GM18858 (cell line): ENCODE measurements around the gene SPRR2G.
"Not testable (repeated sequence)": the region's sequence is repeated elsewhere in the genome, so short reads cannot be mapped to it uniquely, and the experiment has no call there.

Source experiments
- ATAC-seq: cut with Tn5 transposase; IDR thresholded peaks from one replicate; pipeline ENCODE4 v1.9.1; 2021; ENCODE audit not compliant: unreplicated experiment

The SPRR2G gene

GRCh38 chr1:153150846-153151245 is at the start of gene SPRR2G:
TSS of gene SPRR2G (minus strand) at chr1:153150890. CDS start at chr1:153150110, 780 bp downstream.
- ATAC-seq: no peak

GRCh38 chr1:153195216-153195615 is 44.5 kb upstream of the SPRR2G start:
- ATAC-seq: no peak

- ATAC-seq: no peak
Observed at GRCh38 chr1:153194331-153195050, 43.8 kb upstream of the SPRR2G start.

- ATAC-seq: no peak
Observed at GRCh38 chr1:153192697-153193096, 42.0 kb upstream of the SPRR2G start.

GRCh38 chr1:153190373-153190772 is 39.7 kb upstream of the SPRR2G start:
- ATAC-seq: no peak

- not testable (repeated sequence) for ATAC-seq
Observed at GRCh38 chr1:153188301-153188700, 37.6 kb upstream of the SPRR2G start.

- no peak for ATAC-seq
Observed at GRCh38 chr1:153180556-153180955, 29.9 kb upstream of the SPRR2G start.

- ATAC-seq: no peak
Observed at GRCh38 chr1:153178922-153179321, 28.2 kb upstream of the SPRR2G start.

GRCh38 chr1:153174624-153175023 is 23.9 kb upstream of the SPRR2G start:
- no peak for ATAC-seq

- no peak for ATAC-seq
Observed at GRCh38 chr1:153168686-153169085, 18.0 kb upstream of the SPRR2G start.

- ATAC-seq: no peak
Observed at GRCh38 chr1:153155541-153155940, 4.9 kb upstream of the SPRR2G start.

- ATAC-seq: no peak
Observed at GRCh38 chr1:153152481-153152880, 1.8 kb upstream of the SPRR2G start.

- no peak for ATAC-seq
Observed at GRCh38 chr1:153141377-153141776, 9.3 kb downstream of the SPRR2G start.

GRCh38 chr1:153140484-153140883 is 10.2 kb downstream of the SPRR2G start:
- no peak for ATAC-seq

GRCh38 chr1:153133743-153134142 is 16.9 kb downstream of the SPRR2G start:
- no peak for ATAC-seq

- no peak for ATAC-seq
Observed at GRCh38 chr1:153133267-153133666, 17.4 kb downstream of the SPRR2G start.

- not testable (repeated sequence) for ATAC-seq
Observed at GRCh38 chr1:153128688-153129087, 22.0 kb downstream of the SPRR2G start.

GRCh38 chr1:153127296-153127695 is 23.4 kb downstream of the SPRR2G start:
- ATAC-seq: no peak

- no peak for ATAC-seq
Observed at GRCh38 chr1:153125536-153125935, 25.2 kb downstream of the SPRR2G start.

GRCh38 chr1:153123793-153124192 is 26.9 kb downstream of the SPRR2G start:
- not testable (repeated sequence) for ATAC-seq

GRCh38 chr1:153122831-153123421 is 27.8 kb downstream of the SPRR2G start:
- ATAC-seq: no peak

GRCh38 chr1:153120945-153121344 is 29.7 kb downstream of the SPRR2G start:
- ATAC-seq: no peak
